Stimulated activated CD8-positive, alpha-beta memory T cell treated with anti-CD3 and anti-CD28 coated beads, Interleukin-7, amount 100 ng/mL, for 4 hours (primary cell): ENCODE results near the gene SLC6A16.
"Not testable (repeated sequence)": the region's sequence is repeated elsewhere in the genome, so short reads cannot be mapped to it uniquely, and the experiment has no call there.

Experiments
- DNase-seq, 2 donors: peaks; one replicate each; pipeline ENCODE4 v3.0.0-alpha.2; 2020; ENCODE audit warnings: low read depth in 2 of 2

SLC6A16 gene

GRCh38 chr19:49344505-49345423, 19.8 kb upstream of the SLC6A16 start:
- DNase-seq: no peak

- no peak for DNase-seq
Observed at GRCh38 chr19:49343123-49343522, 18.1 kb upstream of the SLC6A16 start.

GRCh38 chr19:49342291-49342721, 17.3 kb upstream of the SLC6A16 start:
- DNase-seq: no peak

GRCh38 chr19:49340865-49341718, 16.1 kb upstream of the SLC6A16 start:
- DNase-seq: no peak

GRCh38 chr19:49340069-49340864, 15.3 kb upstream of the SLC6A16 start:
- DNase-seq: peak in 1 of 2 donors; percentile 36

GRCh38 chr19:49339301-49340068, 14.5 kb upstream of the SLC6A16 start:
- DNase-seq: no peak

- DNase-seq: no peak
Observed at GRCh38 chr19:49338691-49339300, 13.8 kb upstream of the SLC6A16 start.

- DNase-seq: no peak
Observed at GRCh38 chr19:49338023-49338677, 13.2 kb upstream of the SLC6A16 start.

GRCh38 chr19:49337267-49338022, 12.5 kb upstream of the SLC6A16 start:
- no peak for DNase-seq

GRCh38 chr19:49336482-49337266, 11.7 kb upstream of the SLC6A16 start:
- no peak for DNase-seq

- no peak for DNase-seq
Observed at GRCh38 chr19:49335784-49336481, 10.9 kb upstream of the SLC6A16 start.

- peak in 1 of 2 donors; percentile 34 for DNase-seq
Observed at GRCh38 chr19:49335071-49335783, 10.2 kb upstream of the SLC6A16 start, which contains the start of gene CD37. Gene CD37 (plus strand): TSS chr19:49335406. CDS start chr19:49335541, 135 bp downstream.

GRCh38 chr19:49333811-49334288, 8.9 kb upstream of the SLC6A16 start:
- peak; percentile 36 to 66 for DNase-seq

GRCh38 chr19:49333418-49333805, 8.4 kb upstream of the SLC6A16 start:
- DNase-seq: no peak

GRCh38 chr19:49332691-49333417, 7.9 kb upstream of the SLC6A16 start:
- not testable (repeated sequence) for DNase-seq

- peak; percentile 33 to 43 for DNase-seq
Observed at GRCh38 chr19:49331616-49332055, 6.6 kb upstream of the SLC6A16 start.
